HG03457 (cell line): ENCODE data around the gene SYT7.

Experiments used
- ATAC-seq: cut with Tn5 transposase; IDR thresholded peaks from one replicate; pipeline ENCODE4 v1.9.1; 2021; ENCODE audit warnings: moderate number of reproducible peaks; ENCODE audit not compliant: unreplicated experiment

The SYT7 gene

GRCh38 chr11:61555978-61556377, 24.9 kb downstream of the SYT7 start:
- no peak for ATAC-seq

GRCh38 chr11:61555051-61555969, 25.6 kb downstream of the SYT7 start:
- ATAC-seq = no peak

- ATAC-seq = no peak
These were observed 26.5 kb downstream of the SYT7 start for GRCh38 chr11:61554172-61554988.

- ATAC-seq = no peak
These were observed 27.3 kb downstream of the SYT7 start for GRCh38 chr11:61553373-61554171.

DNA sequence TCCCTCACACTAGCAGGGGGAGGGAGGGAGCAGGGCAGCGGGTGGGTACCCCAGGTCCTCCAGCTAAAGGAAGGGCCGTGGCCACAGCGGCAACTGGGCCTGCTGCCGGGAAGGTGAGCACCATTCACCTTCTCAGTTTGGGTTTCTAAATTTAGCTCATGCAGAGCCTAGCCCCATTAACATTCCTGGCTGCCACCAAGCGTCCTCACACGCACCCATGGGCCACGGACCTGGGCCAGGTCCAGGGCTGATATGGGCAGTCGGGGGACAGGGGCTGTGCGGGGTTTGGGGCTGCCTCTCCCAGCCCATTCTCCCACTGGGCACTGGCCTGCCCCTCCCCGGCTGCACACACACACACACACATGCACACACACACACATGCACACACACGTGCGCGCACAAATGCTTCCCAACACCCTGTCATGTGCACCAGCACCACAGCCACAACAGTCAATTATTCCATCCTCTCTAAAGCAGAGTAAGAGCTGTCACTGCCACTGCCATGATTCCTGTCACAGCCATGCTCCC, 28.7 kb downstream of the SYT7 start:
- ATAC-seq = no peak

DNA sequence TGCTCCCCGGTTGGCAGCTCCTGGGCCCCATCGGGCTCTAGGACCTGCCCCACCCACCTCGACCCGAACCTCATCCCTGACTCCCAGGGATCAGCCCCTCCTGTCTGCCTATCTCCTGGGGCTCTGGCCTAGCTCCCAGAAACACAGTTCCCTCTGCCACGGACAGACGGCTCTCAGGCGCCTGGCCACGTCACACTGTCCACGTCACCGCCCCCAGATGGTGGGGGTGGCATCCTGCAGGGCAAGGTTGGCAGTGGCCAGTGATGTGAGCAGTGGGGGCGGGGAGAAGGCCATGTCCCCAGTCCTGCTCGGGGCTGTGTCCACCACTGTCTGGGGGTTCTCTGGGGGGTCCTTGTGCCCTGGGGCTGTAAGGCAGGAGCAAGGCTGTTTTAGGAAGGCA, 29.2 kb downstream of the SYT7 start:
- ATAC-seq = no peak

GRCh38 chr11:61550665-61551227, 30.1 kb downstream of the SYT7 start:
- ATAC-seq = no peak

DNA sequence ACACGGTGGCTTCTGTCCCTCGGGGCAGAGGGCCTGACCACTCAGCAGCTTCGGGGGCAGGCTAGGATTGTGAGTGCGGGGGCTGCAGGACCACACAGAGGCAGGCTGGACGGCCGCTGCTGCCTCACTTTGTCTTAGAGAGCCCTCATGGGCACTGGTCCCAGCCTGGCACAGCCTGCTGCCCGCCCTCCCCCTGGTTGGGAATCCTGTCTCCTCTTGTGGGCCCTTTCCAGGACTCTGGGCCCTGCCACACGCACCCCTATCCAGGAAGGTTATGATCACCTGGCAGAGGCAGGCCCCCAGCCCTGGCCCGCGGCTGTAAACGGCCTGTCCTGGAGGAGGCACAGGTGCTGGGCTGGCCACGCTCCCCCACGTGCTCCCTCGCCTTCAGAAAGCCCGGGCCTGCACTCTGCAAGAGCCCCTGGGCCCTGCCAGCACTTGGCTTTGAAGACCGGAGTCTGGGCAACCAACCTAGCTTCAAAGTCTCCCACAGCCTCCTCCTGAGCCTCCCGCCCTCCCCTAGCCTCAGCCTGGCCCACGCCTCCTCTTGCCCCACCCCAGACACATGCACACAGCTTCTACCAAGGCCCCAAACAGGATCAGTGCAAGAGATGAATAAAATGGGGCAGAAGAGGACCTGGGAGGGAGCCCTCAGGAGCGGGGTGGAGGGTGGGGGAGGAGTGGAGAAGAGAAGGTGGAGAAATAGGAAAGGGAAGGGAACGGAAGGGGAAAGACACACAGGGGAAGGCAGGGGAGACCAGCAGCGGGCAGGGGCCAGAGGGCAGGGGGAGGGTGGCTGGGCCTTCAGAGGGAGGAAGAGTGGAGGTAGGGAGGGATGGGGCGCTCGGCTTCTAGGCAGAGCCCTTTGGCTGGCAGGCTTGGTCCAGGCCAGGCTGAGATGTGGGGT, 31.0 kb downstream of the SYT7 start:
- no peak for ATAC-seq

DNA sequence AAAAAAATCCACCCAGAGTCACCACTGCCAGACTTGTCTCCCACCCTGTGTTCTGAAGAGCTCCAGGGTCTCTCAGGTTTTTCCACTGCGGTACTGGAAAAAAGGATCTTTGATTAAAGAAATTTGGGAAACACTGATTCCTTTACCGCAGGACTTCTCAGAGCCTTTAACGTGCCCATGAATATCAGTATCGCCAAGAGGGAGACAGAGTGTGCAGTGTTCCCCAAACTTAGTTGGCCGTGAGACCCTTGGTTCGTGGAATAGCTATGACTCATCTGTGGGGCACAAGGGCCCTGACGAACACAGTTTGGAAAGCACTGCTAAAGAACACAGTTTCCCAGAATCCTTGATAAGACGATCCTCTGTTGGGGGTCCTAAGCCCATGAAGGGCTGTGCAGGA, 31.7 kb downstream of the SYT7 start:
- no peak for ATAC-seq

GRCh38 chr11:61547246-61547645, 33.6 kb downstream of the SYT7 start:
- ATAC-seq = no peak

- no peak for ATAC-seq
These were observed 34.2 kb downstream of the SYT7 start for GRCh38 chr11:61546663-61547062.

DNA sequence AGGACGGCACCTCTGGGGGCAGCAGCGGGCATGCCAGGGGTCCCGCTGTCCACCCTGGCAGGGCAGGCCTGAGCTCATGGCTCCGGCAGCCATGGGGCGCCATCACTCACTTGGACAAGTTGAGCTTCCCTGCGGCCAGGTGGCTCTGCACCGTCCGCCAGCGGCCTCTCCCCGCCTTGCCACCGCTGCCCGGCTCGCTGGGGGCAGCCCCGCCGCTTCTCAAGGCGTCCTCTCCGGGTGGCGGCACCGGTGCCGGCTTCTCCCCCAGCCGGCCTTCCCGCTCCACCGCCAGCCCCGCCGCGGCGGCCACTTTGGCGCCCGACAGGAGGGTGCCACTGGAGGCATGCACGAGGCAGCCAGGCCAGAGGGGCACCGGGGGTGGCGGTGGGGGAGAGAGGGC, 35.0 kb downstream of the SYT7 start:
- ATAC-seq = no peak

DNA sequence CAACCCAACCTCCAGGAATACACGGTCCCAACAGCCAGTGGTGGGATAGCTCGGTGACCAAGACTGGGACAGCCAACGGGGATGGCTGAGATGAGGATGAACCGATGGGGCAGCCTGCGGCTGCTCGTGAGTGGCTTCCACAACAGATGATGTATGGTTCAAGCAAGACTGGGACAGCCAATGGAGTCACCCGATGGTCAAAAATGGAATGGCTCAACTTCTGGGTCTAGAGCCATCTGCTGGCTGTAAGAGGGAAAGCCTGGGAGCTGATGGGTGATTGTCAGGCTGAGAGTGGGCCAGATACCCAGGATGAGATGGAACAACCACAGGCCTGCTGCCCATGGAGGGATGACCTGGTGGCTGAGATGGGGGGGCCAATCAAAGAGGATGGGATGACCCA, 35.5 kb downstream of the SYT7 start:
- no peak for ATAC-seq

DNA sequence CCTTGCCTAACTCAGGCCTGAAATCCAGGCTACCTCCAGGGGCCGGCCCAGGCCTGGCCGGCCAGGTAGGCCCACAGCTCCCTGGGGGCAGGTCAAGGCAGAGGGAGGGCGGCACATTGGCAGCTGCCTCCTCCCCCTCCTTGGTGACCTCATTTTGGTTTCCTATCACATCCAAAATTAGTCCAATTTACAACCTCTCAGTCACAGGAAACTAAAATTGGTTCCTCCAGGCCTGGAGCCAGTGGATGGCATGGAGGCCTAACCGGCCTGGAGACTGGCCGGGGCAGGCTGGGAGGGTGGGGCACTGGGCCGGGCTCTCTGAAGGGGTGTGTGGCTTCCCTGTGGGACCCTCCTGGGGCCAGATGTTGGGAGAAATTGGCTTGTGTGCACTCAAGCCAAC, 36.4 kb downstream of the SYT7 start:
- no peak for ATAC-seq

DNA sequence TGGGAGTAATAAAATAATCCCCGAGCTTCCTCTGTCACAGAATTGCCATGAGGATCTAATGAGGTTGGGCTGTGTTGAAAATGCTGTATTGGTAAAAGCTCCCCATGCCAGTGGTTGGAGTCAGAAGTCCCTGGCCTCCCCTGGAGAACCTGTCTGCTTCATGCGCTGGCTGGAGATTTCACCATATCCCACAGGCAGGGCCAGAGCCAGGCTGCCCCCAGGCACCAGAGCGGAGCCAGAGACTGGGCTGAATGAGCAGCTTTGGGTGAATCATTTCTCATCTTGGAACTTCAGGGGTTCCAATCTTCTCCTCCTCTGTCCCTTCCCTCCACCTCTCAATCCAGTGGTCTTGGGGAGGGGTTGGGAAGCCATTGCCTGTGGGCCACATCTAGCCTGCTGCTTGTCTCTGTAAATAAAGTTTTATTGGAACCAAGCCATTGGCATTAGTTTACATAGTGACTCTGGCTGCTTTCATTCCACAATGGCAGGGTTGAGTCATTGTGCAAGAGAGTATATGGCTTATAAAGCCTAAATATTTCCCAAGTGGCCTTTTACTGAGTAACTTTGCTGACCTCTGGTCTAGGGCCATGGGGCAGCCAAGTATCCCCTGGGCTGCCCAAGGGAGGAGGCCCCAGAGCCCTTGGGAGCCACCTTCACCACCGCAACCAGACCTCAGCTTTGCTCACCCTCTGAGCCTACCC, 37.1 kb downstream of the SYT7 start:
- ATAC-seq = no peak

DNA sequence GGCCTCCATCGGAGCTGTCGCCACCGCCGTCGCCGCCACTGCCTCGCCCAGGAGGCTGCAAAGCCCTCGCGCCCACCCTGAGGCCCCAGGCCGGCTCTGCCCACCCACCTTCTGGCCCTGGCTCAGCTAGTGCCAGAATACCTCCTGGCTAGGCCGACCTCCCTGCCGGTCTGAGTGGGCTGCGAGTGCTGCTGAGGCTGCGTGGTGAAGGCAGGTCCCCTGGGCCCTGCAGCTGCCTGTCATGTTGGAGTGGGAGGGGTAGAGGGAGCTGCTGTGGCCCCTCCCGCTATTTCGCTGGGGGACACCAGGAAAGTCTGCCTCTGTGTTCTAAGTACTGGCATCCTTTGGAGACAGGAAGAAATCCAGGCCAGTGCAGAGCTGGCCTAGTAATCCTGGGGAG, 38.2 kb downstream of the SYT7 start:
- ATAC-seq = no peak

DNA sequence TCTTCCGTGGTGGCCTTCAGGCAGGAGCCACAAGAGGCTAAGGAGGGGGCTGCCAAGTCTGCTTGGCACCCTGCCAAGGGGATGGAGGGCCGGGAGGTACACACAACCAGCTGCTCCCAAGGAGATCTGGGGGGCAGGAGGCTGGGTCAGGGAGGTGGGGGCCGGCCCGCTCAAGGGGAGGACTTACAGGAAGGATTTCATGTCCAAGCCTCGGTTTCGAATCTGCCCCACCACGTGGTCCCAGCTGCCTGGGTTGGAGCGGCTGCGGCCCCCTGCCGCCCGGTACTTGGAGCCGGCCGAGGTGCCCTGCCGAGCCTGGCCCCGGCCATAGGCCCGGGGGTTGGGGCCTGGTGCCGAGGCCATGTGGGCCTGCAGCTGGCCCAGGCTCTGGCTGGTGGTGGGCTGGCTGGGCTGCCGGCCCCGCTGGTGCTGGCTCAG, 38.8 kb downstream of the SYT7 start:
- no peak for ATAC-seq

DNA sequence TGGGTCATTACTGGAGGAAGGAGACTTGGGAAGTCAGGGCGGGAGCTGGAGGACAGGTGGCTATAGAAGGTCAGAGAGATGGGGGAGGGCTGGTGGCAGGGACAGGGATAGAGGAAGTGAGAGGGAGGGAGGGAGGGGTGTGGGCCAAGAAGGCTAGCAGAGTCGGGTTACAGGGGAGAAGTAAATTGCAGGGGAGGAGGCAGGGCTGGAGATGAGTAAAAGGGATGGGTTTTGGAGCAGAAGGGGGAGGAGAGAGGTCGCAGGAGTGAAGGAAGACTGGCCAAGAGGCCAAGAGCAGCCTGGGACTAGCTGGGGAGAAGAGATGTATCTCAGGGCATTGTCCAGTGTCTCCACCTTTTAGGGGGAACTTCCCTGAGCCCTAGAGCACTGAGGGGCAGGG, 39.3 kb downstream of the SYT7 start:
- ATAC-seq = no peak

DNA sequence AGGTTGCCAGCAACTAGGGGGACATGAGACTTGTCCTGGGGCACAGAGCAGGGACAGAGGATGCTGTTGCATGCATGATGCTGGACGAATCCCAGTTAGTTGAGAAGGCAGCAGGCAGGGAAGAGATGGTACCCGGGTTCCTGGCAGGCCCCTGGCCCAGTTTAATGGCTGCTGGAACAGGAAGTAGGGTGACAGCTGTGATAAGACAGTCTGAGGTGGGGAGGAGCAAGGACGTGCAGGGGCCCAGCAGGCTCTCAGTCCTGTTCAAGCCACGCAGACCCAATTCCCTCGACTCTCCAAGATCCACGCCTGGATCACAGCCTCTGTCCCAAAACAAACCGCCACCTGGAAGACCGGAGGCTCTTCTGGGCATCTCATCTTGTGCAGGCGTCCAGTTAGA, 40.3 kb downstream of the SYT7 start:
- no peak for ATAC-seq
